HEK293 (cell line): Measurements from ENCODE around the gene DIDO1.

Experiments used
- EGR2 ChIP-seq: fragments of 450-650 bp; formaldehyde crosslinking; IDR thresholded peaks from 2 replicates; pipeline ENCODE4 v1.5.1; 2016; ENCODE audit warnings: low read depth, missing biosample characterization, missing genetic modification characterization
- MEIS1 ChIP-seq: sonication (generic); formaldehyde crosslinking; IDR thresholded peaks from 2 replicates; pipeline ENCODE4 v1.8.1; 2022; ENCODE audit warnings: missing genetic modification reagents, mild to moderate bottlenecking, borderline replicate concordance
- OVOL3 ChIP-seq: fragments of 450-650 bp; formaldehyde crosslinking; IDR thresholded peaks from 2 replicates; pipeline ENCODE4 v1.5.1; 2016; ENCODE audit warnings: missing biosample characterization, missing genetic modification characterization
- SETDB1 ChIP-seq: IDR thresholded peaks from one replicate; pipeline ENCODE4 v1.6.1; 2017; ENCODE audit warnings: mild to moderate bottlenecking, low read length, moderate library complexity, mixed read lengths; ENCODE audit not compliant: insufficient read length
- SP3 ChIP-seq: fragments of 450-650 bp; formaldehyde crosslinking; IDR thresholded peaks from 2 replicates; pipeline ENCODE4 v1.5.1; 2016; ENCODE audit warnings: missing biosample characterization, missing genetic modification characterization
- SP7 ChIP-seq: fragments of 450-650 bp; formaldehyde crosslinking; IDR thresholded peaks from 2 replicates; pipeline ENCODE4 v1.5.1; 2016; ENCODE audit warnings: missing biosample characterization, missing genetic modification characterization
- TRIM28 ChIP-seq: IDR thresholded peaks from 2 replicates; pipeline ENCODE4 v1.6.1; 2011; ENCODE audit warnings: low read length, control low read depth, borderline replicate concordance
- ZBTB17 ChIP-seq: fragments of 450-650 bp; formaldehyde crosslinking; IDR thresholded peaks from 2 replicates; pipeline ENCODE4 v1.5.1; 2016; ENCODE audit warnings: missing biosample characterization, missing genetic modification characterization
- ZFHX2 ChIP-seq: fragments of 450-650 bp; formaldehyde crosslinking; conservative IDR thresholded peaks from 2 replicates; pipeline ENCODE4 v1.5.1; 2016; ENCODE audit warnings: missing biosample characterization, missing genetic modification characterization
- ZFP3 ChIP-seq: fragments of 450-650 bp; formaldehyde crosslinking; IDR thresholded peaks from 2 replicates; pipeline ENCODE4 v1.5.1; 2016; ENCODE audit warnings: low read depth, missing biosample characterization, missing genetic modification characterization
- ZIC2 ChIP-seq: fragments of 450-650 bp; formaldehyde crosslinking; IDR thresholded peaks from 2 replicates; pipeline ENCODE4 v1.5.1; 2016; ENCODE audit warnings: missing biosample characterization, missing genetic modification characterization
- ZNF184 ChIP-seq: fragments of 450-650 bp; IDR thresholded peaks from 2 replicates; pipeline ENCODE4 v1.5.1; 2018; ENCODE audit warnings: missing biosample characterization, mild to moderate bottlenecking, missing genetic modification characterization
- ZNF239 ChIP-seq: fragments of 450-650 bp; formaldehyde crosslinking; IDR thresholded peaks from 2 replicates; pipeline ENCODE4 v1.5.1; 2016; ENCODE audit warnings: missing biosample characterization, missing genetic modification characterization
- ZNF404 ChIP-seq: fragments of 450-650 bp; formaldehyde crosslinking; IDR thresholded peaks from 2 replicates; pipeline ENCODE4 v1.5.1; 2017; ENCODE audit warnings: missing biosample characterization, missing genetic modification characterization
- ZNF426 ChIP-seq: fragments of 450-650 bp; formaldehyde crosslinking; IDR thresholded peaks from 2 replicates; pipeline ENCODE4 v1.5.1; 2017; ENCODE audit warnings: missing biosample characterization, missing genetic modification characterization, mild to moderate bottlenecking, inconsistent platforms, moderate library complexity
- ZNF555 ChIP-seq: fragments of 450-650 bp; formaldehyde crosslinking; conservative IDR thresholded peaks from 2 replicates; pipeline ENCODE4 v1.5.1; 2017; ENCODE audit warnings: missing biosample characterization, mild to moderate bottlenecking, missing genetic modification characterization, inconsistent platforms
- ZNF777 ChIP-seq: fragments of 450-650 bp; formaldehyde crosslinking; IDR thresholded peaks from 2 replicates; pipeline ENCODE4 v1.5.1; 2017; ENCODE audit warnings: missing biosample characterization, missing genetic modification characterization, borderline replicate concordance
- ZSCAN30 ChIP-seq: fragments of 450-650 bp; IDR thresholded peaks from 2 replicates; pipeline ENCODE4 v1.5.1; 2018; ENCODE audit warnings: missing biosample characterization, mild to moderate bottlenecking, missing genetic modification characterization, moderate library complexity
- TF ChIP-seq, protein P1 (sequence below): fragments of 450-650 bp; formaldehyde crosslinking; IDR thresholded peaks from 2 replicates; pipeline ENCODE4 v1.5.1; 2016; ENCODE audit warnings: missing biosample characterization, missing genetic modification characterization
- TF ChIP-seq, protein P2 (sequence below): fragments of 450-650 bp; formaldehyde crosslinking; IDR thresholded peaks from 2 replicates; pipeline ENCODE4 v1.5.1; 2016; ENCODE audit warnings: missing biosample characterization, missing genetic modification characterization
- TF ChIP-seq, protein P3 (sequence below): fragments of 450-650 bp; formaldehyde crosslinking; optimal IDR thresholded peaks from 2 replicates; pipeline ENCODE3; 2016; ENCODE audit warnings: missing biosample characterization, mild to moderate bottlenecking, missing genetic modification characterization
- TF ChIP-seq, protein P4 (sequence below): IDR thresholded peaks from 2 replicates; pipeline ENCODE4 v1.6.1; 2011; ENCODE audit warnings: mild to moderate bottlenecking, low read depth, low read length, borderline replicate concordance
- TF ChIP-seq, protein P5 (sequence below): fragments of 450-650 bp; formaldehyde crosslinking; IDR thresholded peaks from 2 replicates; pipeline ENCODE4 v1.5.1; 2016; ENCODE audit warnings: missing biosample characterization, missing genetic modification characterization
- TF ChIP-seq, protein P6 (sequence below): fragments of 450-650 bp; formaldehyde crosslinking; conservative IDR thresholded peaks from 2 replicates; pipeline ENCODE4 v1.5.1; 2016; ENCODE audit warnings: low read depth, missing biosample characterization, missing genetic modification characterization
- TF ChIP-seq, protein P7 (sequence below): fragments of 450-650 bp; formaldehyde crosslinking; IDR thresholded peaks from 2 replicates; pipeline ENCODE4 v1.5.1; 2016; ENCODE audit warnings: missing biosample characterization, missing genetic modification characterization

Gene DIDO1

DNA sequence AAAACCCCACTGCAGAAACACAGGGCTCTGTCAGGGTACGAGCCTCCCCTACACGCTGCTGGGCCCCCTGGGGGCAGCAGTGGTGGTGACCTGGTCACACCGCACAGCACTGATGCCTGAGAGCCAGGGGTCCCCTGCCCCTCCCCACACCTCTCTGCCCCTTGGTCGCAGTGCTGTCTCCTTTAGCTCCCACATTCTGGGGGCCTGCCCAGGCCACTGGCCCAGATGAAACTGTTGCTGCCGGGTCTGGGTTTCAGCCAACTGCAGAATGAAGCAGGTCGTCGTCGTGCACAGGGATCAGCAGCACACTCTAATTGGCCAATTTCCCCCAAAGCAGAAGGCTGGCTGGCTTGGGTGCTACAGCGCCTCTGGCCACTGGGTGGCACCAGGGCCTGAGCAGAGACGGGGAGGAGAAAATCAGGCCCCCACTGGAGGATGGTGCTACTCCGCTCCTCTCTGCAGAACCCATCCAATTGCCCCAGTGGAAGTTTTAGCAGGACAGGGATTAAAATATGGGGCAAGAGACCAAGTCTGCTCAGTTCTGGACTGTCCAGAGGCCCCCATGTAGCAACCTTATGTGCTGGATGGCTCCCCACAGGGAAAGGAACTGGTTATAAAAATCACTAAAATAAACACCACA lies 26.1 kb downstream of the DIDO1 start (continued):
- TF ChIP-seq, protein P1, sequence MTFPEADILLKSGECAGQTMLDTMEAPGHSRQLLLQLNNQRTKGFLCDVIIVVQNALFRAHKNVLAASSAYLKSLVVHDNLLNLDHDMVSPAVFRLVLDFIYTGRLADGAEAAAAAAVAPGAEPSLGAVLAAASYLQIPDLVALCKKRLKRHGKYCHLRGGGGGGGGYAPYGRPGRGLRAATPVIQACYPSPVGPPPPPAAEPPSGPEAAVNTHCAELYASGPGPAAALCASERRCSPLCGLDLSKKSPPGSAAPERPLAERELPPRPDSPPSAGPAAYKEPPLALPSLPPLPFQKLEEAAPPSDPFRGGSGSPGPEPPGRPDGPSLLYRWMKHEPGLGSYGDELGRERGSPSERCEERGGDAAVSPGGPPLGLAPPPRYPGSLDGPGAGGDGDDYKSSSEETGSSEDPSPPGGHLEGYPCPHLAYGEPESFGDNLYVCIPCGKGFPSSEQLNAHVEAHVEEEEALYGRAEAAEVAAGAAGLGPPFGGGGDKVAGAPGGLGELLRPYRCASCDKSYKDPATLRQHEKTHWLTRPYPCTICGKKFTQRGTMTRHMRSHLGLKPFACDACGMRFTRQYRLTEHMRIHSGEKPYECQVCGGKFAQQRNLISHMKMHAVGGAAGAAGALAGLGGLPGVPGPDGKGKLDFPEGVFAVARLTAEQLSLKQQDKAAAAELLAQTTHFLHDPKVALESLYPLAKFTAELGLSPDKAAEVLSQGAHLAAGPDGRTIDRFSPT (tag by site-specific recombination) = no peak
- TF ChIP-seq, protein P2, sequence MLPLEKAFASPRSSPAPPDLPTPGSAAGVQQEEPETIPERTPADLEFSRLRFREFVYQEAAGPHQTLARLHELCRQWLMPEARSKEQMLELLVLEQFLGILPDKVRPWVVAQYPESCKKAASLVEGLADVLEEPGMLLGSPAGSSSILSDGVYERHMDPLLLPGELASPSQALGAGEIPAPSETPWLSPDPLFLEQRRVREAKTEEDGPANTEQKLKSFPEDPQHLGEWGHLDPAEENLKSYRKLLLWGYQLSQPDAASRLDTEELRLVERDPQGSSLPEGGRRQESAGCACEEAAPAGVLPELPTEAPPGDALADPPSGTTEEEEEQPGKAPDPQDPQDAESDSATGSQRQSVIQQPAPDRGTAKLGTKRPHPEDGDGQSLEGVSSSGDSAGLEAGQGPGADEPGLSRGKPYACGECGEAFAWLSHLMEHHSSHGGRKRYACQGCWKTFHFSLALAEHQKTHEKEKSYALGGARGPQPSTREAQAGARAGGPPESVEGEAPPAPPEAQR (tag by site-specific recombination) = no peak
- TF ChIP-seq SETDB1 (no peak), MEIS1 (no peak), ZNF777 (tag by site-specific recombination) (no peak), ZNF404 (tag by site-specific recombination) (no peak), ZSCAN30 (tag by site-specific recombination) (peak; percentile 18; the same call in 1 of the 2 replicates), ZNF184 (tag by site-specific recombination) (peak; percentile 57; the same call in 1 of the 2 replicates), TRIM28 (peak; percentile 55; the same call in 1 of the 2 replicates), ZNF555 (tag by site-specific recombination) (no peak), SP7 (tag by site-specific recombination) (peak; percentile 44), EGR2 (tag by site-specific recombination) (peak; percentile 38; the same call in 1 of the 2 replicates), ZNF239 (tag by site-specific recombination) (no peak), ZIC2 (tag by site-specific recombination) (0 out of 2 replicates have a peak, but pooled peaks have one; percentile 53), OVOL3 (tag by site-specific recombination) (no peak), ZNF426 (no peak), ZBTB17 (0 out of 2 replicates have a peak, but pooled peaks have one; percentile 54), SP3 (tag by site-specific recombination) (0 out of 2 replicates have a peak, but pooled peaks have one; percentile 13), ZFHX2 (peak; percentile 58), ZFP3 (tag by site-specific recombination) (peak; percentile 77)
- TF ChIP-seq, protein P3, sequence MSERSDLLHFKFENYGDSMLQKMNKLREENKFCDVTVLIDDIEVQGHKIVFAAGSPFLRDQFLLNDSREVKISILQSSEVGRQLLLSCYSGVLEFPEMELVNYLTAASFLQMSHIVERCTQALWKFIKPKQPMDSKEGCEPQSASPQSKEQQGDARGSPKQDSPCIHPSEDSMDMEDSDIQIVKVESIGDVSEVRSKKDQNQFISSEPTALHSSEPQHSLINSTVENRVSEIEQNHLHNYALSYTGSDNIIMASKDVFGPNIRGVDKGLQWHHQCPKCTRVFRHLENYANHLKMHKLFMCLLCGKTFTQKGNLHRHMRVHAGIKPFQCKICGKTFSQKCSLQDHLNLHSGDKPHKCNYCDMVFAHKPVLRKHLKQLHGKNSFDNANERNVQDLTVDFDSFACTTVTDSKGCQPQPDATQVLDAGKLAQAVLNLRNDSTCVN = peak; percentile 19
- TF ChIP-seq, protein P4, sequence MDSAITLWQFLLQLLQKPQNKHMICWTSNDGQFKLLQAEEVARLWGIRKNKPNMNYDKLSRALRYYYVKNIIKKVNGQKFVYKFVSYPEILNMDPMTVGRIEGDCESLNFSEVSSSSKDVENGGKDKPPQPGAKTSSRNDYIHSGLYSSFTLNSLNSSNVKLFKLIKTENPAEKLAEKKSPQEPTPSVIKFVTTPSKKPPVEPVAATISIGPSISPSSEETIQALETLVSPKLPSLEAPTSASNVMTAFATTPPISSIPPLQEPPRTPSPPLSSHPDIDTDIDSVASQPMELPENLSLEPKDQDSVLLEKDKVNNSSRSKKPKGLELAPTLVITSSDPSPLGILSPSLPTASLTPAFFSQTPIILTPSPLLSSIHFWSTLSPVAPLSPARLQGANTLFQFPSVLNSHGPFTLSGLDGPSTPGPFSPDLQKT = no peak
- TF ChIP-seq, protein P5, sequence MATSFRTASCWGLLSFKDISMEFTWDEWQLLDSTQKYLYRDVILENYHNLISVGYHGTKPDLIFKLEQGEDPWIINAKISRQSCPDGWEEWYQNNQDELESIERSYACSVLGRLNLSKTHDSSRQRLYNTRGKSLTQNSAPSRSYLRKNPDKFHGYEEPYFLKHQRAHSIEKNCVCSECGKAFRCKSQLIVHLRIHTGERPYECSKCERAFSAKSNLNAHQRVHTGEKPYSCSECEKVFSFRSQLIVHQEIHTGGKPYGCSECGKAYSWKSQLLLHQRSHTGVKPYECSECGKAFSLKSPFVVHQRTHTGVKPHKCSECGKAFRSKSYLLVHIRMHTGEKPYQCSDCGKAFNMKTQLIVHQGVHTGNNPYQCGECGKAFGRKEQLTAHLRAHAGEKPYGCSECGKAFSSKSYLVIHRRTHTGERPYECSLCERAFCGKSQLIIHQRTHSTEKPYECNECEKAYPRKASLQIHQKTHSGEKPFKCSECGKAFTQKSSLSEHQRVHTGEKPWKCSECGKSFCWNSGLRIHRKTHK (tag by site-specific recombination) = no peak
- TF ChIP-seq, protein P6, sequence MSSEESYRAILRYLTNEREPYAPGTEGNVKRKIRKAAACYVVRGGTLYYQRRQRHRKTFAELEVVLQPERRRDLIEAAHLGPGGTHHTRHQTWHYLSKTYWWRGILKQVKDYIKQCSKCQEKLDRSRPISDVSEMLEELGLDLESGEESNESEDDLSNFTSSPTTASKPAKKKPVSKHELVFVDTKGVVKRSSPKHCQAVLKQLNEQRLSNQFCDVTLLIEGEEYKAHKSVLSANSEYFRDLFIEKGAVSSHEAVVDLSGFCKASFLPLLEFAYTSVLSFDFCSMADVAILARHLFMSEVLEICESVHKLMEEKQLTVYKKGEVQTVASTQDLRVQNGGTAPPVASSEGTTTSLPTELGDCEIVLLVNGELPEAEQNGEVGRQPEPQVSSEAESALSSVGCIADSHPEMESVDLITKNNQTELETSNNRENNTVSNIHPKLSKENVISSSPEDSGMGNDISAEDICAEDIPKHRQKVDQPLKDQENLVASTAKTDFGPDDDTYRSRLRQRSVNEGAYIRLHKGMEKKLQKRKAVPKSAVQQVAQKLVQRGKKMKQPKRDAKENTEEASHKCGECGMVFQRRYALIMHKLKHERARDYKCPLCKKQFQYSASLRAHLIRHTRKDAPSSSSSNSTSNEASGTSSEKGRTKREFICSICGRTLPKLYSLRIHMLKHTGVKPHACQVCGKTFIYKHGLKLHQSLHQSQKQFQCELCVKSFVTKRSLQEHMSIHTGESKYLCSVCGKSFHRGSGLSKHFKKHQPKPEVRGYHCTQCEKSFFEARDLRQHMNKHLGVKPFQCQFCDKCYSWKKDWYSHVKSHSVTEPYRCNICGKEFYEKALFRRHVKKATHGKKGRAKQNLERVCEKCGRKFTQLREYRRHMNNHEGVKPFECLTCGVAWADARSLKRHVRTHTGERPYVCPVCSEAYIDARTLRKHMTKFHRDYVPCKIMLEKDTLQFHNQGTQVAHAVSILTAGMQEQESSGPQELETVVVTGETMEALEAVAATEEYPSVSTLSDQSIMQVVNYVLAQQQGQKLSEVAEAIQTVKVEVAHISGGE (tag by site-specific recombination) = no peak
- TF ChIP-seq, protein P7, sequence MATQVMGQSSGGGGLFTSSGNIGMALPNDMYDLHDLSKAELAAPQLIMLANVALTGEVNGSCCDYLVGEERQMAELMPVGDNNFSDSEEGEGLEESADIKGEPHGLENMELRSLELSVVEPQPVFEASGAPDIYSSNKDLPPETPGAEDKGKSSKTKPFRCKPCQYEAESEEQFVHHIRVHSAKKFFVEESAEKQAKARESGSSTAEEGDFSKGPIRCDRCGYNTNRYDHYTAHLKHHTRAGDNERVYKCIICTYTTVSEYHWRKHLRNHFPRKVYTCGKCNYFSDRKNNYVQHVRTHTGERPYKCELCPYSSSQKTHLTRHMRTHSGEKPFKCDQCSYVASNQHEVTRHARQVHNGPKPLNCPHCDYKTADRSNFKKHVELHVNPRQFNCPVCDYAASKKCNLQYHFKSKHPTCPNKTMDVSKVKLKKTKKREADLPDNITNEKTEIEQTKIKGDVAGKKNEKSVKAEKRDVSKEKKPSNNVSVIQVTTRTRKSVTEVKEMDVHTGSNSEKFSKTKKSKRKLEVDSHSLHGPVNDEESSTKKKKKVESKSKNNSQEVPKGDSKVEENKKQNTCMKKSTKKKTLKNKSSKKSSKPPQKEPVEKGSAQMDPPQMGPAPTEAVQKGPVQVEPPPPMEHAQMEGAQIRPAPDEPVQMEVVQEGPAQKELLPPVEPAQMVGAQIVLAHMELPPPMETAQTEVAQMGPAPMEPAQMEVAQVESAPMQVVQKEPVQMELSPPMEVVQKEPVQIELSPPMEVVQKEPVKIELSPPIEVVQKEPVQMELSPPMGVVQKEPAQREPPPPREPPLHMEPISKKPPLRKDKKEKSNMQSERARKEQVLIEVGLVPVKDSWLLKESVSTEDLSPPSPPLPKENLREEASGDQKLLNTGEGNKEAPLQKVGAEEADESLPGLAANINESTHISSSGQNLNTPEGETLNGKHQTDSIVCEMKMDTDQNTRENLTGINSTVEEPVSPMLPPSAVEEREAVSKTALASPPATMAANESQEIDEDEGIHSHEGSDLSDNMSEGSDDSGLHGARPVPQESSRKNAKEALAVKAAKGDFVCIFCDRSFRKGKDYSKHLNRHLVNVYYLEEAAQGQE (tag by site-specific recombination) = no peak
